ENCODE measurements around the gene BUD23. TPM values are rescaled to one million over a fixed set of nuclear protein-coding genes. Genes with fewer than 3 reads are reported as not detected.

Gene BUD23
- total RNA-seq, 4 donors from 2014 or later, result 41.5 to 65.0 (median 45.3) TPM

DNA sequence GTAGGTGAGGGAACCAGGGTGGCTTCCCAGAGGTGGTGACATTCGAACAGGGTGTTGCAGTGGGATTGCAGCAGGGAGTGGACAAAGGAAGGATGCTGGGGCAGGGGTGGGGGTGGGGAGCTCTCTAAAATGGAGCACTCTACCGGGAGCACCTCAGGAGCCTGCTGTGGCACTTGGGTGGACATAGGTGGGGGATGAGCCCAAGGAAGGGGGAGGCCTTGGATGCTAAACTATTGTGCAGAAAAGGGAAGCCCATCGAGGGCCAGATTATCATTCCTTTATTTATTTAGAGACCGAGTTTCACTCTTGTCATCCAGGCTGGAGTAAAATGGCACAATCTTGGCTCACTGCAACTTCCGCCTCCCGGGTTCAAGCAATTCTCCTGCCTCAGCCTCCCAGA lies 39.4 kb downstream of the BUD23 start:
- WGBS, 2 donors (ENCODE audit: low coverage in 1 of 2), result 64 to 79% methylated on average over 3 to 5 of the region's 6 CpGs
- Histone ChIP-seq H3K36me3 (no peaks in the 10 kb centered on the region), H3K9me3 (no peaks in the 10 kb centered on the region), H3K27ac (no peak overlapping the region), H3K4me3 (no peak overlapping the region), H3K27me3 (peaks cover 16% of the 10 kb centered on the region), H3K4me1 (peaks cover 0 to 47% (median 10%) of the 10 kb centered on the region in 3 donors)
- no peak for ATAC-seq
- no peak for TF ChIP-seq CTCF (IDR thresholded peaks at IDR 0.05)
- TF ChIP-seq POLR2AphosphoS5 (IDR thresholded peaks at IDR 0.05), result no peak
- no peak for TF ChIP-seq POLR2A (IDR thresholded peaks at IDR 0.05)
- no peak for TF ChIP-seq EP300 (IDR thresholded peaks at IDR 0.05)

- WGBS, 2 donors (ENCODE audit: low coverage in 1 of 2), result 86 to 93% methylated on average over 3 of the region's 3 CpGs
- peaks cover 20% of the 10 kb centered on the region for H3K27me3 ChIP-seq
- no peaks in the 10 kb centered on the region for H3K9me3 ChIP-seq
- no peak overlapping the region for H3K27ac ChIP-seq
- no peak for ATAC-seq
- peaks cover 0 to 37% (median 5%) of the 10 kb centered on the region in 3 donors for H3K4me1 ChIP-seq
- TF ChIP-seq POLR2AphosphoS5 (IDR thresholded peaks at IDR 0.05), result no peak
- no peak for TF ChIP-seq CTCF (IDR thresholded peaks at IDR 0.05)
- TF ChIP-seq POLR2A (IDR thresholded peaks at IDR 0.05), result no peak
- TF ChIP-seq EP300 (IDR thresholded peaks at IDR 0.05), result no peak
- no peak overlapping the region for H3K4me3 ChIP-seq
- H3K36me3 ChIP-seq, result no peaks in the 10 kb centered on the region
Measured at GRCh38 chr7:73723813-73724212, 40.4 kb downstream of the BUD23 start.

GRCh38 chr7:73726083-73726466 lies 42.7 kb downstream of the BUD23 start:
- H3K4me3 ChIP-seq, result no peak overlapping the region
- peaks cover 20% of the 10 kb centered on the region for H3K27me3 ChIP-seq
- peaks cover 0 to 19% (median 0%) of the 10 kb centered on the region in 3 donors for H3K4me1 ChIP-seq
- H3K27ac ChIP-seq, result no peak overlapping the region
- ATAC-seq, result no peak
- H3K36me3 ChIP-seq, result no peaks in the 10 kb centered on the region
- 40% methylated on average over 1 of the region's 1 CpG; no CpG with 5 or more reads in 1 of the 2 donors for WGBS, 2 donors (ENCODE audit: low coverage in 1 of 2)
- TF ChIP-seq POLR2AphosphoS5 (IDR thresholded peaks at IDR 0.05) (no peak), POLR2A (IDR thresholded peaks at IDR 0.05) (no peak), EP300 (IDR thresholded peaks at IDR 0.05) (no peak), CTCF (IDR thresholded peaks at IDR 0.05) (no peak)
- H3K9me3 ChIP-seq, result no peaks in the 10 kb centered on the region

- no peak for ATAC-seq
- TF ChIP-seq POLR2AphosphoS5 (IDR thresholded peaks at IDR 0.05) (no peak), CTCF (IDR thresholded peaks at IDR 0.05) (no peak), EP300 (IDR thresholded peaks at IDR 0.05) (no peak), POLR2A (IDR thresholded peaks at IDR 0.05) (no peak)
Measured at GRCh38 chr7:73727952-73728351, 44.6 kb downstream of the BUD23 start.

GRCh38 chr7:73728551-73728950 lies 45.2 kb downstream of the BUD23 start:
- Histone ChIP-seq H3K9me3 (no peaks in the 10 kb centered on the region), H3K27ac (no peak overlapping the region), H3K36me3 (no peaks in the 10 kb centered on the region), H3K4me3 (no peak overlapping the region), H3K27me3 (peaks cover 20% of the 10 kb centered on the region), H3K4me1 (peaks cover 0 to 6% (median 0%) of the 10 kb centered on the region in 3 donors)
- ATAC-seq, result no peak
- WGBS, 2 donors (ENCODE audit: low coverage in 1 of 2), result 42 to 54% methylated on average over 3 to 5 of the region's 5 CpGs
- TF ChIP-seq CTCF (IDR thresholded peaks at IDR 0.05), result no peak
- no peak for TF ChIP-seq POLR2A (IDR thresholded peaks at IDR 0.05)
- no peak for TF ChIP-seq EP300 (IDR thresholded peaks at IDR 0.05)

More at GRCh38 chr7:73727952-73728351, 44.6 kb downstream of the BUD23 start:
- 61 to 64% methylated on average over 3 of the region's 3 CpGs for WGBS, 2 donors (ENCODE audit: low coverage in 1 of 2)
- H3K4me1 ChIP-seq, result peaks cover 0 to 6% (median 0%) of the 10 kb centered on the region in 3 donors
- peaks cover 20% of the 10 kb centered on the region for H3K27me3 ChIP-seq
- no peak overlapping the region for H3K4me3 ChIP-seq
- H3K9me3 ChIP-seq, result no peaks in the 10 kb centered on the region
- no peaks in the 10 kb centered on the region for H3K36me3 ChIP-seq
- H3K27ac ChIP-seq, result no peak overlapping the region

All from gastroesophageal sphincter (tissue), 4 donors.